Lung (tissue), 12 donors: ENCODE data around the gene CACNA1C. TPM values are rescaled to one million over a fixed set of nuclear protein-coding genes. Genes with fewer than 3 reads are reported as not detected.

Experiments used
- ATAC-seq: fragments of 200-7000 bp; cut with Tn5 transposase; one replicate; pipeline ENCODE4 v1.9.1; 2020; ENCODE audit warnings: moderate number of reproducible peaks; ENCODE audit not compliant: insufficient read depth, low FRiP score
- DNase-seq, 3 donors: peaks; one replicate each; pipeline ENCODE4 v3.0.0-alpha.2; 2013 to 2017
- H3K27ac ChIP-seq, 2 donors: one replicate each; pipeline ENCODE4 v1.5.1; 2013; ENCODE audit warnings: mild to moderate bottlenecking in 2 of 2, moderate library complexity in 2 of 2, control low read depth in 1 of 2, inconsistent platforms in 1 of 2, low read depth in 1 of 2, low read length in 1 of 2
- H3K27me3 ChIP-seq, 3 donors: one replicate each; pipeline ENCODE4 v1.5.1; 2013; ENCODE audit warnings: low read length in 2 of 3; ENCODE audit not compliant: control insufficient read depth in 3 of 3, insufficient read depth in 3 of 3
- H3K36me3 ChIP-seq, 4 donors: one replicate each; pipeline ENCODE4 v1.5.1; 2013; ENCODE audit warnings: low read length in 4 of 4, mild to moderate bottlenecking in 1 of 4, moderate library complexity in 1 of 4; ENCODE audit not compliant: control insufficient read depth in 4 of 4, insufficient read depth in 4 of 4
- H3K4me1 ChIP-seq, 5 donors: one replicate each; pipeline ENCODE4 v1.5.1; 2013; ENCODE audit warnings: low read length in 5 of 5, mild to moderate bottlenecking in 2 of 5, moderate library complexity in 1 of 5; ENCODE audit not compliant: control insufficient read depth in 5 of 5, insufficient read depth in 5 of 5
- H3K4me3 ChIP-seq: one replicate; pipeline ENCODE4 v1.5.1; 2013; ENCODE audit warnings: mild to moderate bottlenecking, control low read depth, moderate library complexity
- H3K9ac ChIP-seq, 2 donors: one replicate each; pipeline ENCODE4 v1.5.1; 2013; ENCODE audit warnings: low read length in 2 of 2, control low read depth in 1 of 2; ENCODE audit not compliant: insufficient read depth in 1 of 2
- H3K9me3 ChIP-seq, 4 donors: one replicate each; pipeline ENCODE4 v1.5.1; 2013; ENCODE audit warnings: low read length in 3 of 4, mild to moderate bottlenecking in 1 of 4, moderate library complexity in 1 of 4; ENCODE audit not compliant: control insufficient read depth in 4 of 4, insufficient read depth in 3 of 4
- CTCF ChIP-seq: IDR thresholded peaks from 2 replicates; pipeline ENCODE4 v1.5.1; 2012; ENCODE audit warnings: mild to moderate bottlenecking; ENCODE audit errors: control extremely low read depth, extremely low read depth
- WGBS, 2 donors: extraction: QIAGEN DNeasy Blood & Tissue Kit; methylation state at CpG; one replicate each; pipeline ENCODE4 v1.1.7; 2013; 5-methylcytosine and 5-hydroxymethylcytosine counted together
- polyA plus RNA-seq, 2 donors: library from polyadenylated mRNA; stranded (reverse); fragments of 200-250 nt; gene quantifications; one replicate each; pipeline ENCODE4 v1.2.1, GENCODE V29; 2013
- total RNA-seq, 2 donors: library from RNA; depleted of rRNA in 1 of 2; stranded (reverse); fragments of >200 nt in 1 of 2; gene quantifications; one replicate each; pipeline ENCODE4 v1.2.1, GENCODE V29; 2014 to 2021
- donor health status: control.
- donor health status: control.
- donor health status: Bipolar disorder and iron deficiency.
- donor health status: healthy.
- donor health status: DM: yes; HTN: yes; CAD: no.

The CACNA1C gene
- total and polyA plus RNA-seq, 4 donors: 3.2 to 17.5 (median 7.5) TPM

GRCh38 chr12:2298556-2299200, 245.9 kb downstream of the CACNA1C start:
- Histone ChIP-seq H3K9me3 (no peaks in the 10 kb centered on the region), H3K36me3 (no peaks in the 10 kb centered on the region), H3K9ac (no peak overlapping the region), H3K27ac (no peak overlapping the region), H3K4me1 (peaks cover 0 to 15% (median 11%) of the 10 kb centered on the region in 5 donors), H3K4me3 (no peak overlapping the region), H3K27me3 (peaks cover 0 to 3% (median 0%) of the 10 kb centered on the region in 3 donors)
- WGBS, 2 donors: 82 to 84% methylated on average over 12 of the region's 12 CpGs
- DNase-seq: no peak
- no peak for TF ChIP-seq CTCF
- ATAC-seq: no peak

GRCh38 chr12:2299206-2299605, 246.4 kb downstream of the CACNA1C start:
- WGBS, 2 donors: 11 to 13% methylated on average over 6 of the region's 6 CpGs
- H3K36me3 ChIP-seq: no peaks in the 10 kb centered on the region
- ATAC-seq (no peak), DNase-seq (no peak)
- no peaks in the 10 kb centered on the region for H3K9me3 ChIP-seq
- H3K27me3 ChIP-seq: peaks cover 0 to 3% (median 0%) of the 10 kb centered on the region in 3 donors
- no peak overlapping the region for H3K4me3 ChIP-seq
- TF ChIP-seq CTCF: no peak
- peaks cover 0 to 15% (median 9%) of the 10 kb centered on the region in 5 donors for H3K4me1 ChIP-seq
- H3K9ac ChIP-seq: no peak overlapping the region
- no peak overlapping the region for H3K27ac ChIP-seq

- H3K27ac ChIP-seq: no peak overlapping the region
- peaks cover 0 to 3% (median 0%) of the 10 kb centered on the region in 3 donors for H3K27me3 ChIP-seq
- DNase-seq: no peak
- no peak for ATAC-seq
- no peaks in the 10 kb centered on the region for H3K36me3 ChIP-seq
- H3K9ac ChIP-seq: no peak overlapping the region
- no peaks in the 10 kb centered on the region for H3K9me3 ChIP-seq
- peaks cover 0 to 15% (median 6%) of the 10 kb centered on the region in 5 donors for H3K4me1 ChIP-seq
- no peak overlapping the region for H3K4me3 ChIP-seq
- 94 to 97% methylated on average over 6 of the region's 6 CpGs for WGBS, 2 donors
- no peak for TF ChIP-seq CTCF
Observed at GRCh38 chr12:2300168-2300567, 247.4 kb downstream of the CACNA1C start.

GRCh38 chr12:2300886-2301285, 248.1 kb downstream of the CACNA1C start:
- H3K27me3 ChIP-seq: peaks cover 0 to 3% (median 0%) of the 10 kb centered on the region in 3 donors
- no peak for ATAC-seq
- H3K27ac ChIP-seq: peak overlapping the region in 1 of 2 donors; percentile 60
- no peak overlapping the region for H3K4me3 ChIP-seq
- WGBS, 2 donors: 90 to 91% methylated on average over 11 of the region's 11 CpGs
- H3K36me3 ChIP-seq: no peaks in the 10 kb centered on the region
- H3K4me1 ChIP-seq: peaks cover 0 to 13% (median 4%) of the 10 kb centered on the region in 5 donors
- DNase-seq: no peak
- H3K9me3 ChIP-seq: no peaks in the 10 kb centered on the region
- no peak overlapping the region for H3K9ac ChIP-seq
- TF ChIP-seq CTCF: no peak
